ENCODE measurements around the gene ESYT2.

Gene ESYT2

DNA sequence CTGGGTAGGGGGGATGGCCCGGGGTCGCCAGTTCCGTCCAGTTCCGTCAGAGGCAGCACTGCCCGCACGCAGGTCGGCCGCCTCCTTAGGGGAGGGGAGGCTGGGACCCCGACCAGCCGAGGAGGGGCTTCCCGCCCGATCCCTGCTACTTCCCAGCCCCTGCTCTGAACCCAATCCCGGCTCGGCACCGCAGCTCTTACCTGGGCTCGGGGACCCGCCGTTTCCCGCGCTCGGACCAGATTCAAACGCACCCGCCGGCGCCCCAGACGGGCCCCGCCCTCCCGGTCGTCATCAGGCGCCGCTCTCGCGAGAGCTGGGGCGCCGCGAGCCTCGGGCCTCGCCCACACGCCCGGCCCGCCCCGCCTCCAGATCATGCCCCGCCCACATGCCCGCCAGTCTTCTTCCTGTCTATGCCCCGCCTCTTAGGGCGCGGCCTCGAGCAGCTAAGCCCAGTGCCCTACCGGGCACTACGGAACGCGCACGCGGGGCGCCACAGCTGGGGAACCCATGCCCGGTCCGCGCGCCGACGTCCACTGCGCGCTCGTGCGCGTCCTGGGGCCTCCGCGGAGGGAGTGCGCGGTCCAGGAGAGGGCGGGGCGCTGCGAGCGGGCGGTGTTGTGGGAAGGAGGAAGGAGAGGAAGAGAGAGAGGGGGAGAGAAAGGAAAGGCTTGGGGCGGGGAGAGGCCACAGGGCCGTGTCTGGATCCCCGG lies 124.6 kb downstream of the ESYT2 start, which contains the start of gene NCAPG2 (continued):
- TF ChIP-seq, protein P1, sequence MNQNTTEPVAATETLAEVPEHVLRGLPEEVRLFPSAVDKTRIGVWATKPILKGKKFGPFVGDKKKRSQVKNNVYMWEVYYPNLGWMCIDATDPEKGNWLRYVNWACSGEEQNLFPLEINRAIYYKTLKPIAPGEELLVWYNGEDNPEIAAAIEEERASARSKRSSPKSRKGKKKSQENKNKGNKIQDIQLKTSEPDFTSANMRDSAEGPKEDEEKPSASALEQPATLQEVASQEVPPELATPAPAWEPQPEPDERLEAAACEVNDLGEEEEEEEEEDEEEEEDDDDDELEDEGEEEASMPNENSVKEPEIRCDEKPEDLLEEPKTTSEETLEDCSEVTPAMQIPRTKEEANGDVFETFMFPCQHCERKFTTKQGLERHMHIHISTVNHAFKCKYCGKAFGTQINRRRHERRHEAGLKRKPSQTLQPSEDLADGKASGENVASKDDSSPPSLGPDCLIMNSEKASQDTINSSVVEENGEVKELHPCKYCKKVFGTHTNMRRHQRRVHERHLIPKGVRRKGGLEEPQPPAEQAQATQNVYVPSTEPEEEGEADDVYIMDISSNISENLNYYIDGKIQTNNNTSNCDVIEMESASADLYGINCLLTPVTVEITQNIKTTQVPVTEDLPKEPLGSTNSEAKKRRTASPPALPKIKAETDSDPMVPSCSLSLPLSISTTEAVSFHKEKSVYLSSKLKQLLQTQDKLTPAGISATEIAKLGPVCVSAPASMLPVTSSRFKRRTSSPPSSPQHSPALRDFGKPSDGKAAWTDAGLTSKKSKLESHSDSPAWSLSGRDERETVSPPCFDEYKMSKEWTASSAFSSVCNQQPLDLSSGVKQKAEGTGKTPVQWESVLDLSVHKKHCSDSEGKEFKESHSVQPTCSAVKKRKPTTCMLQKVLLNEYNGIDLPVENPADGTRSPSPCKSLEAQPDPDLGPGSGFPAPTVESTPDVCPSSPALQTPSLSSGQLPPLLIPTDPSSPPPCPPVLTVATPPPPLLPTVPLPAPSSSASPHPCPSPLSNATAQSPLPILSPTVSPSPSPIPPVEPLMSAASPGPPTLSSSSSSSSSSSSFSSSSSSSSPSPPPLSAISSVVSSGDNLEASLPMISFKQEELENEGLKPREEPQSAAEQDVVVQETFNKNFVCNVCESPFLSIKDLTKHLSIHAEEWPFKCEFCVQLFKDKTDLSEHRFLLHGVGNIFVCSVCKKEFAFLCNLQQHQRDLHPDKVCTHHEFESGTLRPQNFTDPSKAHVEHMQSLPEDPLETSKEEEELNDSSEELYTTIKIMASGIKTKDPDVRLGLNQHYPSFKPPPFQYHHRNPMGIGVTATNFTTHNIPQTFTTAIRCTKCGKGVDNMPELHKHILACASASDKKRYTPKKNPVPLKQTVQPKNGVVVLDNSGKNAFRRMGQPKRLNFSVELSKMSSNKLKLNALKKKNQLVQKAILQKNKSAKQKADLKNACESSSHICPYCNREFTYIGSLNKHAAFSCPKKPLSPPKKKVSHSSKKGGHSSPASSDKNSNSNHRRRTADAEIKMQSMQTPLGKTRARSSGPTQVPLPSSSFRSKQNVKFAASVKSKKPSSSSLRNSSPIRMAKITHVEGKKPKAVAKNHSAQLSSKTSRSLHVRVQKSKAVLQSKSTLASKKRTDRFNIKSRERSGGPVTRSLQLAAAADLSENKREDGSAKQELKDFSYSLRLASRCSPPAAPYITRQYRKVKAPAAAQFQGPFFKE (tag by site-specific recombination; IDR thresholded peaks at IDR 0.05; ENCODE audit: borderline replicate concordance): no peak
- TF ChIP-seq, protein P2, sequence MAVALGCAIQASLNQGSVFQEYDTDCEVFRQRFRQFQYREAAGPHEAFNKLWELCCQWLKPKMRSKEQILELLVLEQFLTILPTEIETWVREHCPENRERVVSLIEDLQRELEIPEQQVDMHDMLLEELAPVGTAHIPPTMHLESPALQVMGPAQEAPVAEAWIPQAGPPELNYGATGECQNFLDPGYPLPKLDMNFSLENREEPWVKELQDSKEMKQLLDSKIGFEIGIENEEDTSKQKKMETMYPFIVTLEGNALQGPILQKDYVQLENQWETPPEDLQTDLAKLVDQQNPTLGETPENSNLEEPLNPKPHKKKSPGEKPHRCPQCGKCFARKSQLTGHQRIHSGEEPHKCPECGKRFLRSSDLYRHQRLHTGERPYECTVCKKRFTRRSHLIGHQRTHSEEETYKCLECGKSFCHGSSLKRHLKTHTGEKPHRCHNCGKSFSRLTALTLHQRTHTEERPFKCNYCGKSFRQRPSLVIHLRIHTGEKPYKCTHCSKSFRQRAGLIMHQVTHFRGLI (tag by site-specific recombination; IDR thresholded peaks at IDR 0.05): peak; percentile 78; the same call in 1 of the 2 replicates
- no peak for TF ChIP-seq ZNF311 (tag by site-specific recombination; IDR thresholded peaks at IDR 0.05; ENCODE audit: borderline replicate concordance)
- TF ChIP-seq ZNF335 (tag by site-specific recombination; conservative IDR thresholded peaks at IDR 0.05): no peak
- no peak for TF ChIP-seq ZNF302 (tag by site-specific recombination; IDR thresholded peaks at IDR 0.05; ENCODE audit: low read depth)
- TF ChIP-seq, protein P3, sequence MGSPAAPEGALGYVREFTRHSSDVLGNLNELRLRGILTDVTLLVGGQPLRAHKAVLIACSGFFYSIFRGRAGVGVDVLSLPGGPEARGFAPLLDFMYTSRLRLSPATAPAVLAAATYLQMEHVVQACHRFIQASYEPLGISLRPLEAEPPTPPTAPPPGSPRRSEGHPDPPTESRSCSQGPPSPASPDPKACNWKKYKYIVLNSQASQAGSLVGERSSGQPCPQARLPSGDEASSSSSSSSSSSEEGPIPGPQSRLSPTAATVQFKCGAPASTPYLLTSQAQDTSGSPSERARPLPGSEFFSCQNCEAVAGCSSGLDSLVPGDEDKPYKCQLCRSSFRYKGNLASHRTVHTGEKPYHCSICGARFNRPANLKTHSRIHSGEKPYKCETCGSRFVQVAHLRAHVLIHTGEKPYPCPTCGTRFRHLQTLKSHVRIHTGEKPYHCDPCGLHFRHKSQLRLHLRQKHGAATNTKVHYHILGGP (tag by site-specific recombination; IDR thresholded peaks at IDR 0.05): no peak
- TF ChIP-seq, protein P4, sequence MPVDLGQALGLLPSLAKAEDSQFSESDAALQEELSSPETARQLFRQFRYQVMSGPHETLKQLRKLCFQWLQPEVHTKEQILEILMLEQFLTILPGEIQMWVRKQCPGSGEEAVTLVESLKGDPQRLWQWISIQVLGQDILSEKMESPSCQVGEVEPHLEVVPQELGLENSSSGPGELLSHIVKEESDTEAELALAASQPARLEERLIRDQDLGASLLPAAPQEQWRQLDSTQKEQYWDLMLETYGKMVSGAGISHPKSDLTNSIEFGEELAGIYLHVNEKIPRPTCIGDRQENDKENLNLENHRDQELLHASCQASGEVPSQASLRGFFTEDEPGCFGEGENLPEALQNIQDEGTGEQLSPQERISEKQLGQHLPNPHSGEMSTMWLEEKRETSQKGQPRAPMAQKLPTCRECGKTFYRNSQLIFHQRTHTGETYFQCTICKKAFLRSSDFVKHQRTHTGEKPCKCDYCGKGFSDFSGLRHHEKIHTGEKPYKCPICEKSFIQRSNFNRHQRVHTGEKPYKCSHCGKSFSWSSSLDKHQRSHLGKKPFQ (tag by site-specific recombination; IDR thresholded peaks at IDR 0.05): no peak
- TF ChIP-seq KLF10 (tag by site-specific recombination; IDR thresholded peaks at IDR 0.05): peak; percentile 94
- no peak for TF ChIP-seq ZNF560 (tag by site-specific recombination; IDR thresholded peaks at IDR 0.05; ENCODE audit: borderline replicate concordance)
- TF ChIP-seq ZNF2 (tag by site-specific recombination; IDR thresholded peaks at IDR 0.05): no peak
- TF ChIP-seq ZNF777 (tag by site-specific recombination; IDR thresholded peaks at IDR 0.05; ENCODE audit: borderline replicate concordance): no peak
- TF ChIP-seq, protein P5, sequence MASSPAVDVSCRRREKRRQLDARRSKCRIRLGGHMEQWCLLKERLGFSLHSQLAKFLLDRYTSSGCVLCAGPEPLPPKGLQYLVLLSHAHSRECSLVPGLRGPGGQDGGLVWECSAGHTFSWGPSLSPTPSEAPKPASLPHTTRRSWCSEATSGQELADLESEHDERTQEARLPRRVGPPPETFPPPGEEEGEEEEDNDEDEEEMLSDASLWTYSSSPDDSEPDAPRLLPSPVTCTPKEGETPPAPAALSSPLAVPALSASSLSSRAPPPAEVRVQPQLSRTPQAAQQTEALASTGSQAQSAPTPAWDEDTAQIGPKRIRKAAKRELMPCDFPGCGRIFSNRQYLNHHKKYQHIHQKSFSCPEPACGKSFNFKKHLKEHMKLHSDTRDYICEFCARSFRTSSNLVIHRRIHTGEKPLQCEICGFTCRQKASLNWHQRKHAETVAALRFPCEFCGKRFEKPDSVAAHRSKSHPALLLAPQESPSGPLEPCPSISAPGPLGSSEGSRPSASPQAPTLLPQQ (tag by site-specific recombination; IDR thresholded peaks at IDR 0.05): peak; percentile 42; the same call in 1 of the 2 replicates
- TF ChIP-seq YY1 (tag by site-specific recombination; IDR thresholded peaks at IDR 0.05): peak; percentile 51; the same call in 1 of the 2 replicates
- TF ChIP-seq GLI2 (tag by site-specific recombination; IDR thresholded peaks at IDR 0.05; ENCODE audit: borderline replicate concordance, low read depth): no peak
- TF ChIP-seq EGR2 (tag by site-specific recombination; IDR thresholded peaks at IDR 0.05; ENCODE audit: low read depth): peak; percentile 78
- peak; percentile 60 for TF ChIP-seq ZNF501 (tag by site-specific recombination; IDR thresholded peaks at IDR 0.05)
- TF ChIP-seq ZNF416 (tag by site-specific recombination; IDR thresholded peaks at IDR 0.05): no peak
- TF ChIP-seq, protein P6, sequence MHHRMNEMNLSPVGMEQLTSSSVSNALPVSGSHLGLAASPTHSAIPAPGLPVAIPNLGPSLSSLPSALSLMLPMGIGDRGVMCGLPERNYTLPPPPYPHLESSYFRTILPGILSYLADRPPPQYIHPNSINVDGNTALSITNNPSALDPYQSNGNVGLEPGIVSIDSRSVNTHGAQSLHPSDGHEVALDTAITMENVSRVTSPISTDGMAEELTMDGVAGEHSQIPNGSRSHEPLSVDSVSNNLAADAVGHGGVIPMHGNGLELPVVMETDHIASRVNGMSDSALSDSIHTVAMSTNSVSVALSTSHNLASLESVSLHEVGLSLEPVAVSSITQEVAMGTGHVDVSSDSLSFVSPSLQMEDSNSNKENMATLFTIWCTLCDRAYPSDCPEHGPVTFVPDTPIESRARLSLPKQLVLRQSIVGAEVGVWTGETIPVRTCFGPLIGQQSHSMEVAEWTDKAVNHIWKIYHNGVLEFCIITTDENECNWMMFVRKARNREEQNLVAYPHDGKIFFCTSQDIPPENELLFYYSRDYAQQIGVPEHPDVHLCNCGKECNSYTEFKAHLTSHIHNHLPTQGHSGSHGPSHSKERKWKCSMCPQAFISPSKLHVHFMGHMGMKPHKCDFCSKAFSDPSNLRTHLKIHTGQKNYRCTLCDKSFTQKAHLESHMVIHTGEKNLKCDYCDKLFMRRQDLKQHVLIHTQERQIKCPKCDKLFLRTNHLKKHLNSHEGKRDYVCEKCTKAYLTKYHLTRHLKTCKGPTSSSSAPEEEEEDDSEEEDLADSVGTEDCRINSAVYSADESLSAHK (tag by site-specific recombination; IDR thresholded peaks at IDR 0.05): 0 out of 2 replicates have a peak, but pooled peaks have one; percentile 20
- TF ChIP-seq ZNF423 (tag by site-specific recombination; IDR thresholded peaks at IDR 0.05): no peak
- TF ChIP-seq, protein P7, sequence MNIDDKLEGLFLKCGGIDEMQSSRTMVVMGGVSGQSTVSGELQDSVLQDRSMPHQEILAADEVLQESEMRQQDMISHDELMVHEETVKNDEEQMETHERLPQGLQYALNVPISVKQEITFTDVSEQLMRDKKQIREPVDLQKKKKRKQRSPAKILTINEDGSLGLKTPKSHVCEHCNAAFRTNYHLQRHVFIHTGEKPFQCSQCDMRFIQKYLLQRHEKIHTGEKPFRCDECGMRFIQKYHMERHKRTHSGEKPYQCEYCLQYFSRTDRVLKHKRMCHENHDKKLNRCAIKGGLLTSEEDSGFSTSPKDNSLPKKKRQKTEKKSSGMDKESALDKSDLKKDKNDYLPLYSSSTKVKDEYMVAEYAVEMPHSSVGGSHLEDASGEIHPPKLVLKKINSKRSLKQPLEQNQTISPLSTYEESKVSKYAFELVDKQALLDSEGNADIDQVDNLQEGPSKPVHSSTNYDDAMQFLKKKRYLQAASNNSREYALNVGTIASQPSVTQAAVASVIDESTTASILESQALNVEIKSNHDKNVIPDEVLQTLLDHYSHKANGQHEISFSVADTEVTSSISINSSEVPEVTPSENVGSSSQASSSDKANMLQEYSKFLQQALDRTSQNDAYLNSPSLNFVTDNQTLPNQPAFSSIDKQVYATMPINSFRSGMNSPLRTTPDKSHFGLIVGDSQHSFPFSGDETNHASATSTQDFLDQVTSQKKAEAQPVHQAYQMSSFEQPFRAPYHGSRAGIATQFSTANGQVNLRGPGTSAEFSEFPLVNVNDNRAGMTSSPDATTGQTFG (tag by site-specific recombination; IDR thresholded peaks at IDR 0.05; ENCODE audit: borderline replicate concordance): no peak
- no peak for TF ChIP-seq OVOL3 (tag by site-specific recombination; IDR thresholded peaks at IDR 0.05)
